HepG2 (cell line): ENCODE results near the gene PTPN12. TPM values are rescaled to one million over a fixed set of nuclear protein-coding genes. Genes with fewer than 3 reads are reported as not detected.
A peak's percentile ranks its signal among the peaks of the same experiment; 100 is the strongest.

Experiments
- CREB1 ChIP-seq, 2 experiments: fragments of 450-650 bp in 1 of 2; IDR thresholded peaks; 2 replicates each; pipeline ENCODE4 v1.6.1; 2016 to 2017; ENCODE audit warnings: control low read depth in 1 of 2, mild to moderate bottlenecking in 1 of 2, missing compliant biosample characterization in 1 of 2, missing genetic modification characterization in 1 of 2
- ESRRA ChIP-seq: sonication (generic); formaldehyde crosslinking; IDR thresholded peaks from 2 replicates; pipeline ENCODE4 v1.5.1; 2020; ENCODE audit warnings: mild to moderate bottlenecking, low read depth, missing genetic modification reagents
- GABPB1 ChIP-seq: IDR thresholded peaks from 2 replicates; pipeline ENCODE4 v1.6.1; 2016; ENCODE audit warnings: mild to moderate bottlenecking, missing genetic modification reagents, moderate library complexity, missing compliant biosample characterization
- NR2F1 ChIP-seq, 2 experiments: fragments of 450-650 bp in 1 of 2; formaldehyde crosslinking in 1 of 2; IDR thresholded peaks; 2 replicates each; pipeline versions ENCODE4 v1.5.0 to v1.6.1; 2016 to 2020; ENCODE audit warnings: mild to moderate bottlenecking in 1 of 2, missing compliant biosample characterization in 1 of 2, missing genetic modification reagents in 1 of 2, moderate library complexity in 1 of 2
- NR3C1 ChIP-seq: sonication (generic); formaldehyde crosslinking; IDR thresholded peaks from 2 replicates; pipeline ENCODE4 v1.4.0; 2020; ENCODE audit warnings: missing genetic modification reagents
- RAD51 ChIP-seq: fragments of 450-650 bp; IDR thresholded peaks from 2 replicates; pipeline ENCODE4 v1.6.1; 2016; ENCODE audit warnings: borderline replicate concordance
- SCMH1 ChIP-seq: sonication (generic); formaldehyde crosslinking; IDR thresholded peaks from 2 replicates; pipeline ENCODE4 v1.9.0; 2021; ENCODE audit warnings: missing genetic modification reagents, mild to moderate bottlenecking, borderline replicate concordance
- SNAPC2 ChIP-seq: sonication (generic); formaldehyde crosslinking; IDR thresholded peaks from 2 replicates; pipeline ENCODE4 v1.8.1; 2022; ENCODE audit warnings: mild to moderate bottlenecking, missing genetic modification reagents
- SRSF1 ChIP-seq: fragments of 200-400 bp; formaldehyde crosslinking; optimal IDR thresholded peaks from 2 replicates; pipeline ENCODE3; 2017; ENCODE audit warnings: mild to moderate bottlenecking, low read depth, low read length, moderate library complexity
- SSRP1 ChIP-seq: IDR thresholded peaks from 2 replicates; pipeline ENCODE4 v1.6.1; 2016; ENCODE audit warnings: control low read depth
- ZFP36L2 ChIP-seq: sonication (generic); formaldehyde crosslinking; IDR thresholded peaks from 2 replicates; pipeline ENCODE4 v1.4.0; 2020; ENCODE audit warnings: missing genetic modification reagents
- ZFY ChIP-seq: sonication (generic); formaldehyde crosslinking; IDR thresholded peaks from 2 replicates; pipeline ENCODE4 v1.4.0; 2020; ENCODE audit warnings: missing genetic modification reagents
- ZNF136 ChIP-seq: sonication (generic); formaldehyde crosslinking; IDR thresholded peaks from 2 replicates; pipeline ENCODE4 v1.8.1; 2022; ENCODE audit warnings: low read depth, mild to moderate bottlenecking, moderate library complexity, missing genetic modification reagents
- ZNF180 ChIP-seq: sonication (generic); formaldehyde crosslinking; IDR thresholded peaks from 2 replicates; pipeline ENCODE4 v1.4.0; 2020; ENCODE audit warnings: low read depth, missing genetic modification reagents, borderline replicate concordance
- ZNF414 ChIP-seq: sonication (generic); formaldehyde crosslinking; IDR thresholded peaks from 2 replicates; pipeline ENCODE4 v1.5.0; 2020; ENCODE audit warnings: missing genetic modification reagents
- ZNF7 ChIP-seq: IDR thresholded peaks from 2 replicates; pipeline ENCODE4 v1.6.1; 2016; ENCODE audit warnings: missing biosample characterization, missing genetic modification reagents
- ZNF704 ChIP-seq: sonication (generic); formaldehyde crosslinking; IDR thresholded peaks from 2 replicates; pipeline ENCODE4 v1.8.1; 2023; ENCODE audit warnings: mild to moderate bottlenecking, inconsistent platforms, moderate library complexity, missing genetic modification reagents, borderline replicate concordance
- ZNF841 ChIP-seq: sonication (generic); formaldehyde crosslinking; IDR thresholded peaks from 2 replicates; pipeline ENCODE4 v1.8.1; 2023; ENCODE audit warnings: missing genetic modification reagents, borderline replicate concordance
- polyA plus RNA-seq, 8 experiments: library from polyadenylated mRNA; depleted of rRNA in 3 of 8; stranded (reverse) in 7 of 8; unstranded in 1 of 8; fragments of >200 nt; fragmentation: Illumina TruSeq in 4 of 8; extraction: Trizol in 4 of 8; gene quantifications; 2 replicates each; pipeline versions ENCODE4 v1.2.1 to v1.2.3, GENCODE V29; 2011 to 2016; ENCODE audit warnings: low read depth in 4 of 8, missing spikeins in 1 of 8, mixed read lengths in 1 of 8; ENCODE audit not compliant: insufficient read depth in 1 of 8
- total RNA-seq, 5 experiments: library from RNA; depleted of rRNA; stranded (reverse); fragments of >200 nt; fragmentation: Illumina TruSeq; extraction: Trizol; gene quantifications; 2 replicates each; pipeline ENCODE4 v1.2.3, GENCODE V29; 2016; ENCODE audit warnings: low read depth in 1 of 5
- TF ChIP-seq, protein P1 (sequence below): sonication (generic); formaldehyde crosslinking; IDR thresholded peaks from 2 replicates; pipeline ENCODE4 v1.8.0; 2022; ENCODE audit warnings: low read depth, missing genetic modification reagents
- TF ChIP-seq, protein P2 (sequence below): sonication (generic); formaldehyde crosslinking; IDR thresholded peaks from 2 replicates; pipeline ENCODE4 v1.9.0; 2021; ENCODE audit warnings: missing genetic modification reagents, borderline replicate concordance
- TF ChIP-seq, protein P3 (sequence below): sonication (generic); formaldehyde crosslinking; IDR thresholded peaks from 2 replicates; pipeline ENCODE4 v1.4.0; 2020; ENCODE audit warnings: mild to moderate bottlenecking, missing genetic modification reagents

The PTPN12 gene
- total and polyA plus RNA-seq, 2 of the 13 experiments (the other 11 are each of a cell fraction or from before 2014, with no cell fraction given) = 22.9 to 56.8 TPM

GRCh38 chr7:77538281-77539212 is 1.5 kb downstream of the PTPN12 start (continued):
- TF ChIP-seq ZNF136 (CRISPR knock-in tag) = peak; percentile 30; the same call in 1 of the 2 replicates
- no peak for TF ChIP-seq RAD51
- no peak for TF ChIP-seq ZFP36L2
- TF ChIP-seq ZNF841 = no peak
- TF ChIP-seq, protein P1, sequence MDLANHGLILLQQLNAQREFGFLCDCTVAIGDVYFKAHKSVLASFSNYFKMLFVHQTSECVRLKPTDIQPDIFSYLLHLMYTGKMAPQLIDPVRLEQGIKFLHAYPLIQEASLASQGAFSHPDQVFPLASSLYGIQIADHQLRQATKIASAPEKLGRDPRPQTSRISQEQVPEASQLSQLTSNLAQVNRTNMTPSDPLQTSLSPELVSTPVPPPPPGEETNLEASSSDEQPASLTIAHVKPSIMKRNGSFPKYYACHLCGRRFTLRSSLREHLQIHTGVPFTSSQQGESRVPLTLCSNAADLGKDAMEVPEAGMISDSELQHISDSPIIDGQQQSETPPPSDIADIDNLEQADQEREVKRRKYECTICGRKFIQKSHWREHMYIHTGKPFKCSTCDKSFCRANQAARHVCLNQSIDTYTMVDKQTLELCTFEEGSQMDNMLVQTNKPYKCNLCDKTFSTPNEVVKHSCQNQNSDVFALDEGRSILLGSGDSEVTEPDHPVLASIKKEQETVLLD = peak; percentile 52; the same call in 1 of the 2 replicates
- TF ChIP-seq SNAPC2 (CRISPR knock-in tag) = no peak
- no peak for TF ChIP-seq NR2F1 (CRISPR knock-in tag; IDR thresholded peaks at IDR 0.05)
- peak; percentile 74 for TF ChIP-seq SRSF1
- TF ChIP-seq ZNF704 (CRISPR knock-in tag) = no peak
- TF ChIP-seq ZNF414 (CRISPR knock-in tag) = no peak
- TF ChIP-seq ZNF180 (CRISPR knock-in tag) = no peak
- TF ChIP-seq, protein P2, sequence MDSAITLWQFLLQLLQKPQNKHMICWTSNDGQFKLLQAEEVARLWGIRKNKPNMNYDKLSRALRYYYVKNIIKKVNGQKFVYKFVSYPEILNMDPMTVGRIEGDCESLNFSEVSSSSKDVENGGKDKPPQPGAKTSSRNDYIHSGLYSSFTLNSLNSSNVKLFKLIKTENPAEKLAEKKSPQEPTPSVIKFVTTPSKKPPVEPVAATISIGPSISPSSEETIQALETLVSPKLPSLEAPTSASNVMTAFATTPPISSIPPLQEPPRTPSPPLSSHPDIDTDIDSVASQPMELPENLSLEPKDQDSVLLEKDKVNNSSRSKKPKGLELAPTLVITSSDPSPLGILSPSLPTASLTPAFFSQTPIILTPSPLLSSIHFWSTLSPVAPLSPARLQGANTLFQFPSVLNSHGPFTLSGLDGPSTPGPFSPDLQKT = no peak
- peak; percentile 63; the same call in 1 of the 2 replicates for TF ChIP-seq GABPB1
- TF ChIP-seq ZFY = 0 out of 2 replicates have a peak, but pooled peaks have one; percentile 43
- TF ChIP-seq SSRP1 (CRISPR knock-in tag) = no peak
- no peak for TF ChIP-seq CREB1 (IDR thresholded peaks at IDR 0.05)
- no peak for TF ChIP-seq CREB1 (CRISPR knock-in tag; IDR thresholded peaks at IDR 0.05)
- TF ChIP-seq, protein P3, sequence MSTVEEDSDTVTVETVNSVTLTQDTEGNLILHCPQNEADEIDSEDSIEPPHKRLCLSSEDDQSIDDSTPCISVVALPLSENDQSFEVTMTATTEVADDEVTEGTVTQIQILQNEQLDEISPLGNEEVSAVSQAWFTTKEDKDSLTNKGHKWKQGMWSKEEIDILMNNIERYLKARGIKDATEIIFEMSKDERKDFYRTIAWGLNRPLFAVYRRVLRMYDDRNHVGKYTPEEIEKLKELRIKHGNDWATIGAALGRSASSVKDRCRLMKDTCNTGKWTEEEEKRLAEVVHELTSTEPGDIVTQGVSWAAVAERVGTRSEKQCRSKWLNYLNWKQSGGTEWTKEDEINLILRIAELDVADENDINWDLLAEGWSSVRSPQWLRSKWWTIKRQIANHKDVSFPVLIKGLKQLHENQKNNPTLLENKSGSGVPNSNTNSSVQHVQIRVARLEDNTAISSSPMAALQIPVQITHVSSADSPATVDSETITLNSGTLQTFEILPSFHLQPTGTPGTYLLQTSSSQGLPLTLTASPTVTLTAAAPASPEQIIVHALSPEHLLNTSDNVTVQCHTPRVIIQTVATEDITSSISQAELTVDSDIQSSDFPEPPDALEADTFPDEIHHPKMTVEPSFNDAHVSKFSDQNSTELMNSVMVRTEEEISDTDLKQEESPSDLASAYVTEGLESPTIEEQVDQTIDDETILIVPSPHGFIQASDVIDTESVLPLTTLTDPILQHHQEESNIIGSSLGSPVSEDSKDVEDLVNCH (CRISPR knock-in tag) = no peak
- TF ChIP-seq ZNF7 (CRISPR knock-in tag) = no peak
- no peak for TF ChIP-seq ESRRA (CRISPR knock-in tag)
- TF ChIP-seq SCMH1 (CRISPR knock-in tag) = no peak
- no peak for TF ChIP-seq NR3C1 (CRISPR knock-in tag)
